Activated naive CD4-positive, alpha-beta T cell (primary cell): ENCODE data around the gene ZNF143.

ENCODE experiments used
- DNase-seq, 4 experiments: peaks; one replicate each; lab custom pipeline; 2025; lab: John Stamatoyannopoulos, UW

Gene ZNF143

DNA sequence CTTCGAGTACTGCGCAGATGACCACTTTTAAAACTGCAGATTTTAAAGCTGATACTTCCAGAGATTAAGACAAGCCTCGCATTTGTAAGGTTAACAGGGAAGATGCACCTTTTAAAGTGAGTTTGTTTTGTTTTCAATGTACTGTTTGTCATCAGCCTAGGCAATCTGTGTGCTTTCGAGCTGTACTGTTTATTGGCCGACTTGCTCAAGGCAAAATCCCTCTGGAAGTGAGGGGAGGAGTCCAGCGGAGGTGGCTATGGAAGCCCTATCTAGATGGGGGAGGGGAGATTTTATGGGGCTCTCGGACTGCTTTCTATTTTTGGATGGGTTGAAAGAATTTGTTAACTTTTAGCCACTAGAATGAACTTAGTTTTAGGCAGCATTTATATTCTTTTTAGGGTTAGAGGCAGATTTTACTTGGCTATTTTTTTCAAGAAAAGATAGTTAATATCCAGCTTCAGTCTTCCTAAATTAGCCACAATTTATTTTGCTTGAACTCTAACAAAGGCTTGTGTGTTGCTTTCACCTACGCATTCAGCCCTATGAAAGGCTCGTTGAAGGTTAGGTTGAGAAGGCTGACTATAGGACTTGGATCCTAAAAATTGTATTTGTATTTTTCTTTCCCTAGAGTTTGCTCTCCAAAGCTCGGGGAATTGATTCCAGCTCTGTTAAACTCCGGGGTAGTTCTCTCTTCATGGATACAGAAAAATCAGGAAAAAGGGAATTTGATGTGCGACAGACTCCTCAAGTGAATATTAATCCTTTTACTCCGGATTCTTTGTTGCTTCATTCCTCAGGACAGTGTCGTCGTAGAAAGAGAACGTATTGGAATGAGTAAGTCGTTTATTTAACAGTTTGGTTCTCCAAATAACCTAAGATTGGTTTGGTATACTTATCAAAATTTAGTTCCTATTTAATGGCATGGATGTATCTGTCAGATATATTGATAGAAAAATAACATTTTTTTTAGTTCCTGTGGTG lies 114.7 kb downstream of the ZNF143 start:
- DNase-seq, result no peak

- DNase-seq, result no peak
Measured at GRCh38 chr11:9576701-9577381, 116.0 kb downstream of the ZNF143 start.

GRCh38 chr11:9577556-9577955 lies 116.7 kb downstream of the ZNF143 start:
- DNase-seq, result no peak
